HCT116 (cell line): ENCODE results near the gene NTNG1. TPM values are rescaled to one million over a fixed set of nuclear protein-coding genes. Genes with fewer than 3 reads are reported as not detected.

Experiments
- ATAC-seq: fragments of 200-7000 bp; cut with Tn5 transposase; 2 replicates; pipeline ENCODE4 v1.9.1; 2020; ENCODE audit warnings: mild to moderate bottlenecking, moderate library complexity
- BruUV-seq: library from RNA; stranded (reverse); fragments of 400-500 nt; replicated peaks from 2 replicates; lab custom pipeline; 2021; lab: Mats Ljungman, UMichigan
- CTCF ChIA-PET: fragments of 300-600 bp; sonication (Branson Sonifier 250); formaldehyde crosslinking; loops from one replicate; lab custom pipeline; 2021; ENCODE audit warnings: antibody characterized with exemption; lab: Charles Lee
- POLR2A ChIA-PET: fragments of 300-600, 350-600 bp; sonication (Branson Sonifier 250); formaldehyde crosslinking; loops from one replicate; lab custom pipeline; 2021; ENCODE audit warnings: antibody characterized with exemption; lab: Charles Lee
- RAD21 ChIA-PET, 2 experiments: fragments of 300-600 bp; sonication (Branson Sonifier 250); formaldehyde crosslinking; loops; one replicate each; lab custom pipeline; 2023; ENCODE audit warnings: low total read pairs in 2 of 2; ENCODE audit not compliant: uncharacterized antibody in 2 of 2, unreplicated experiment in 2 of 2, low non-redundant PET in 1 of 2; lab: Charles Lee
- DNase-seq: peaks from one replicate; pipeline ENCODE4 v3.0.0-alpha.2; 2010; ENCODE audit warnings: low read depth, low spot score
- H2AFZ ChIP-seq: fragments of 200-600 bp; shearing (Covaris generic), sonication (generic); 2 replicates; pipeline ENCODE4 v1.6.1; 2017; ENCODE audit warnings: low read depth, mixed run types, mixed read lengths, antibody characterized with exemption, low read length; ENCODE audit not compliant: poor library complexity, severe bottlenecking
- H3K27ac ChIP-seq: 2 replicates; pipeline ENCODE4 v1.5.1; 2012; ENCODE audit warnings: low read depth, low read length
- H3K27me3 ChIP-seq: fragments of 200-600 bp; sonication (generic); 2 replicates; pipeline ENCODE4 v1.6.1; 2016; ENCODE audit warnings: mixed run types, low read length, mixed read lengths; ENCODE audit not compliant: insufficient read depth
- H3K36me3 ChIP-seq, 2 experiments: fragments of 200-500 bp in 1 of 2; fragments of 200-600 bp in 1 of 2; sonication (Bioruptor generic) in 1 of 2; sonication (generic) in 1 of 2; 2 replicates each; pipeline versions ENCODE4 v1.5.1 to v1.6.1; 2014 to 2016; ENCODE audit warnings: low read length in 2 of 2, inconsistent platforms in 1 of 2, mixed read lengths in 1 of 2, mixed run types in 1 of 2; ENCODE audit not compliant: insufficient read depth in 2 of 2, control insufficient read depth in 1 of 2
- H3K4me1 ChIP-seq, 2 experiments: fragments of 200-600 bp in 1 of 2; sonication (generic) in 1 of 2; 2 replicates each; pipeline versions ENCODE4 v1.5.1 to v1.6.1; 2012 to 2017; ENCODE audit warnings: low read length in 2 of 2, inconsistent platforms in 1 of 2, mild to moderate bottlenecking in 1 of 2, mixed read lengths in 1 of 2, mixed run types in 1 of 2, moderate library complexity in 1 of 2; ENCODE audit not compliant: insufficient read depth in 2 of 2, control insufficient read depth in 1 of 2
- H3K4me2 ChIP-seq: fragments of 200-600 bp; sonication (generic); 2 replicates; pipeline ENCODE4 v1.6.1; 2017; ENCODE audit warnings: mixed run types, low read length, mixed read lengths
- H3K4me3 ChIP-seq, 2 experiments: fragments of 200-600 bp in 1 of 2; sonication (generic) in 1 of 2; replicated peaks in 1 of 2; 2 replicates each; pipeline ENCODE4 v1.5.1; 2011 to 2016; ENCODE audit warnings: low read length in 2 of 2, control low read depth in 1 of 2, low read depth in 1 of 2, mild to moderate bottlenecking in 1 of 2, mixed read lengths in 1 of 2, mixed run types in 1 of 2
- H3K79me2 ChIP-seq: fragments of 200-600 bp; sonication (generic); 2 replicates; pipeline ENCODE4 v1.6.1; 2017; ENCODE audit warnings: mild to moderate bottlenecking, mixed run types, low read length, moderate library complexity, mixed read lengths; ENCODE audit not compliant: insufficient read depth
- H3K9ac ChIP-seq: fragments of 200-600 bp; sonication (generic); 2 replicates; pipeline ENCODE4 v1.6.1; 2016; ENCODE audit warnings: low read length, mixed read lengths
- H3K9me2 ChIP-seq: fragments of 200-600 bp; sonication (generic), shearing (Covaris generic); 2 replicates; pipeline ENCODE4 v1.6.1; 2017; ENCODE audit warnings: mixed run types, mild to moderate bottlenecking, moderate library complexity; ENCODE audit not compliant: insufficient read depth
- H3K9me3 ChIP-seq, 2 experiments: fragments of 200-500 bp in 1 of 2; fragments of 200-600 bp in 1 of 2; sonication (Bioruptor generic) in 1 of 2; sonication (generic) in 1 of 2; 2 replicates each; pipeline ENCODE4 v1.6.1; 2014 to 2017; ENCODE audit warnings: low read length in 2 of 2, mixed read lengths in 2 of 2, inconsistent platforms in 1 of 2, low read depth in 1 of 2, mild to moderate bottlenecking in 1 of 2, mixed run types in 1 of 2, moderate library complexity in 1 of 2; ENCODE audit not compliant: control insufficient read depth in 1 of 2, insufficient read depth in 1 of 2
- H4K20me1 ChIP-seq: fragments of 200-600 bp; sonication (generic), shearing (Covaris generic); 2 replicates; pipeline ENCODE4 v1.6.1; 2017; ENCODE audit warnings: mixed run types, mild to moderate bottlenecking, moderate library complexity; ENCODE audit not compliant: insufficient read depth
- ATF3 ChIP-seq: IDR thresholded peaks from 2 replicates; pipeline ENCODE4 v1.6.1; 2012
- CBX3 ChIP-seq: IDR thresholded peaks from 2 replicates; pipeline ENCODE4 v1.6.1; 2012; ENCODE audit warnings: low read depth
- CEBPB ChIP-seq: IDR thresholded peaks from 2 replicates; pipeline ENCODE4 v1.6.1; 2012; ENCODE audit warnings: low read depth
- CTCF ChIP-seq, 3 experiments: fragments of 200-600 bp in 1 of 3; sonication (generic) in 1 of 3; IDR thresholded peaks in 2 of 3; conservative IDR thresholded peaks in 1 of 3; 2 replicates each; pipeline ENCODE4 v1.5.1; 2012 to 2017; ENCODE audit warnings: low read depth in 2 of 3, low read length in 2 of 3, antibody characterized with exemption in 1 of 3, borderline replicate concordance in 1 of 3, control low read depth in 1 of 3, mild to moderate bottlenecking in 1 of 3, mixed read lengths in 1 of 3, mixed run types in 1 of 3, moderate library complexity in 1 of 3; ENCODE audit not compliant: insufficient read depth in 1 of 3
- EGR1 ChIP-seq: IDR thresholded peaks from 2 replicates; pipeline ENCODE4 v1.6.1; 2012; ENCODE audit warnings: low read depth
- ELF1 ChIP-seq: IDR thresholded peaks from 2 replicates; pipeline ENCODE4 v1.6.1; 2012; ENCODE audit warnings: low read depth, borderline replicate concordance
- EZH2phosphoT487 ChIP-seq: fragments of 200-600 bp; IDR thresholded peaks from 2 replicates; pipeline ENCODE4 v1.6.1; 2018; ENCODE audit warnings: antibody characterized with exemption, borderline replicate concordance
- FOSL1 ChIP-seq: IDR thresholded peaks from 2 replicates; pipeline ENCODE4 v1.6.1; 2012; ENCODE audit warnings: low read depth
- JUND ChIP-seq: IDR thresholded peaks from 2 replicates; pipeline ENCODE4 v1.6.1; 2012
- MAX ChIP-seq: IDR thresholded peaks from 2 replicates; pipeline ENCODE4 v1.6.1; 2012
- POLR2AphosphoS5 ChIP-seq: IDR thresholded peaks from 2 replicates; pipeline ENCODE4 v1.6.1; 2011; ENCODE audit warnings: mild to moderate bottlenecking, low read depth, low read length, moderate library complexity
- RAD21 ChIP-seq: IDR thresholded peaks from 2 replicates; pipeline ENCODE4 v1.6.1; 2012; ENCODE audit warnings: low read depth, mild to moderate bottlenecking
- SIN3A ChIP-seq: IDR thresholded peaks from 2 replicates; pipeline ENCODE4 v1.6.1; 2012; ENCODE audit warnings: low read depth
- SRF ChIP-seq: IDR thresholded peaks from 2 replicates; pipeline ENCODE4 v1.6.1; 2012; ENCODE audit warnings: low read depth
- TCF7L2 ChIP-seq: IDR thresholded peaks from 2 replicates; pipeline ENCODE4 v1.7.0; 2011; ENCODE audit warnings: borderline replicate concordance, inconsistent platforms; ENCODE audit not compliant: insufficient read depth, insufficient read length; ENCODE audit errors: extremely low read depth
- ZBTB33 ChIP-seq: IDR thresholded peaks from 2 replicates; pipeline ENCODE4 v1.6.1; 2011; ENCODE audit warnings: mild to moderate bottlenecking, low read length, moderate library complexity; ENCODE audit not compliant: insufficient replicate concordance; ENCODE audit errors: extremely low read depth
- ZNF274 ChIP-seq: fragments of 200-500 bp; sonication (Bioruptor generic); IDR thresholded peaks from 2 replicates; pipeline ENCODE4 v1.6.1; 2014; ENCODE audit warnings: mild to moderate bottlenecking, low read depth, low read length, inconsistent platforms
- intact Hi-C: fragments of 100-400 bp; cut with micrococcal nuclease; formaldehyde crosslinking; loops from 2 replicates; pipeline ENCODE4 v1.10.0; 2022
- total RNA-seq: library from RNA; stranded (reverse); gene quantifications from one replicate; pipeline ENCODE4 v1.2.1, GENCODE V29; 2021; ENCODE audit not compliant: unreplicated experiment

Gene NTNG1
- total RNA-seq, 1 experiment from 2014 or later, result not detected

- H3K4me2 ChIP-seq, result no peak overlapping the region
- H3K79me2 ChIP-seq, result no peaks in the 10 kb centered on the region
- H3K36me3 ChIP-seq, result no peaks in the 10 kb centered on the region
- BruUV-seq, result no TSS peak
- no peaks in the 10 kb centered on the region for H3K4me1 ChIP-seq
- no peaks in the 10 kb centered on the region for H3K9me2 ChIP-seq
- ATAC-seq (no peak), DNase-seq (no peak)
- ChIA-PET CTCF (no interaction called here), POLR2A (no interaction called here), RAD21 (no interaction called here)
- H3K27me3 ChIP-seq, result no peaks in the 10 kb centered on the region
- H3K27ac ChIP-seq, result no peak overlapping the region
- H3K4me3 ChIP-seq, result no peak overlapping the region
- peaks cover 0 to 13% of the 10 kb centered on the region in 2 experiments; a peak in 3 of 4 replicates for H3K9me3 ChIP-seq
- H4K20me1 ChIP-seq, result no peaks in the 10 kb centered on the region
- no peak overlapping the region for H3K9ac ChIP-seq
- TF ChIP-seq CBX3 (no peak), ELF1 (no peak), EGR1 (no peak), JUND (no peak), EZH2phosphoT487 (no peak), MAX (no peak), ATF3 (no peak), ZNF274 (no peak), RAD21 (no peak), FOSL1 (no peak), ZBTB33 (no peak), POLR2AphosphoS5 (no peak), CEBPB (no peak), TCF7L2 (no peak), CTCF (IDR thresholded peaks at IDR 0.05 in 2 of 3, conservative IDR thresholded peaks at IDR 0.05 in 1 of 3; ENCODE audit: borderline replicate concordance in 1 of 3, insufficient read depth in 1 of 3, low read depth in 2 of 3, low read length in 2 of 3) (no peak), SRF (no peak), SIN3A (no peak)
- intact Hi-C loops, result no loop called here
- H2AFZ ChIP-seq, result no peak overlapping the region
These were observed 158.7 kb downstream of the NTNG1 start for GRCh38 chr1:107299521-107299920.
